Fibroblast of skin of right quadriceps (primary cell): ENCODE results near the gene ACAP2.
"Not testable (repeated sequence)": the region's sequence is repeated elsewhere in the genome, so short reads cannot be mapped to it uniquely, and the experiment has no call there.

Source experiments
- DNase-seq: peaks from one replicate; pipeline ENCODE4 v3.0.0-alpha.2; 2013

Gene ACAP2

GRCh38 chr3:195241592-195242355 lies 201.0 kb downstream of the ACAP2 start:
- no peak for DNase-seq

- no peak for DNase-seq
These were observed 201.9 kb downstream of the ACAP2 start for GRCh38 chr3:195240939-195241338.

GRCh38 chr3:195240171-195240701 lies 202.6 kb downstream of the ACAP2 start:
- no peak for DNase-seq

- no peak for DNase-seq
These were observed 203.7 kb downstream of the ACAP2 start for GRCh38 chr3:195239121-195239520.

- peak; percentile 68 for DNase-seq
These were observed 204.2 kb downstream of the ACAP2 start for GRCh38 chr3:195238586-195239118.

GRCh38 chr3:195238081-195238571 lies 204.7 kb downstream of the ACAP2 start:
- DNase-seq: no peak

- DNase-seq: no peak
These were observed 205.8 kb downstream of the ACAP2 start for GRCh38 chr3:195236801-195237570.

GRCh38 chr3:195236076-195236798 lies 206.6 kb downstream of the ACAP2 start:
- no peak for DNase-seq

GRCh38 chr3:195230244-195230643 lies 212.6 kb downstream of the ACAP2 start:
- DNase-seq: no peak

- DNase-seq: not testable (repeated sequence)
These were observed 213.9 kb downstream of the ACAP2 start for GRCh38 chr3:195228886-195229285.

- DNase-seq: no peak
These were observed 214.9 kb downstream of the ACAP2 start for GRCh38 chr3:195227871-195228270.

GRCh38 chr3:195226900-195227447 lies 215.8 kb downstream of the ACAP2 start:
- no peak for DNase-seq

GRCh38 chr3:195226445-195226844 lies 216.4 kb downstream of the ACAP2 start:
- DNase-seq: no peak

- DNase-seq: no peak
These were observed 217.7 kb downstream of the ACAP2 start for GRCh38 chr3:195224980-195225580.
